ENCODE measurements around the gene CDX1.
"Not testable (repeated sequence)": the region's sequence is repeated elsewhere in the genome, so short reads cannot be mapped to it uniquely, and the experiment has no call there.

Gene CDX1

GRCh38 chr5:150224483-150225027 lies 58.0 kb downstream of the CDX1 start:
- no peak overlapping the region for H3K27ac ChIP-seq (ENCODE audit: low read depth, low read length)
- H3K9me3 ChIP-seq (ENCODE audit: control insufficient read depth, insufficient read depth, low read length), result no peaks in the 10 kb centered on the region
- no peak overlapping the region for H3K9ac ChIP-seq (ENCODE audit: low read depth, low read length)
- no peaks in the 10 kb centered on the region for H3K4me1 ChIP-seq (ENCODE audit: control insufficient read depth, insufficient read depth, low read length)
- no peaks in the 10 kb centered on the region for H3K36me3 ChIP-seq (ENCODE audit: control insufficient read depth, insufficient read depth, low read length)
- no peak overlapping the region for H3K4me3 ChIP-seq (ENCODE audit: low read depth, low read length)
- no peaks in the 10 kb centered on the region for H3K27me3 ChIP-seq (ENCODE audit: control insufficient read depth, insufficient read depth, low read length)

- Histone ChIP-seq H3K4me3 (ENCODE audit: low read depth, low read length) (no peak overlapping the region), H3K4me1 (ENCODE audit: control insufficient read depth, insufficient read depth, low read length) (no peaks in the 10 kb centered on the region), H3K9me3 (ENCODE audit: control insufficient read depth, insufficient read depth, low read length) (no peaks in the 10 kb centered on the region), H3K27ac (ENCODE audit: low read depth, low read length) (no peak overlapping the region), H3K9ac (ENCODE audit: low read depth, low read length) (no peak overlapping the region), H3K27me3 (ENCODE audit: control insufficient read depth, insufficient read depth, low read length) (no peaks in the 10 kb centered on the region), H3K36me3 (ENCODE audit: control insufficient read depth, insufficient read depth, low read length) (no peaks in the 10 kb centered on the region)
These were observed 60.5 kb downstream of the CDX1 start for GRCh38 chr5:150227036-150227435.

GRCh38 chr5:150227606-150228273 lies 61.2 kb downstream of the CDX1 start:
- no peak overlapping the region for H3K27ac ChIP-seq (ENCODE audit: low read depth, low read length)

GRCh38 chr5:150229571-150229970 lies 63.0 kb downstream of the CDX1 start:
- no peaks in the 10 kb centered on the region for H3K4me1 ChIP-seq (ENCODE audit: control insufficient read depth, insufficient read depth, low read length)
- H3K27me3 ChIP-seq (ENCODE audit: control insufficient read depth, insufficient read depth, low read length), result no peaks in the 10 kb centered on the region
- no peak overlapping the region for H3K4me3 ChIP-seq (ENCODE audit: low read depth, low read length)
- no peak overlapping the region for H3K27ac ChIP-seq (ENCODE audit: low read depth, low read length)
- H3K9me3 ChIP-seq (ENCODE audit: control insufficient read depth, insufficient read depth, low read length), result no peaks in the 10 kb centered on the region
- no peaks in the 10 kb centered on the region for H3K36me3 ChIP-seq (ENCODE audit: control insufficient read depth, insufficient read depth, low read length)
- no peak overlapping the region for H3K9ac ChIP-seq (ENCODE audit: low read depth, low read length)

More at GRCh38 chr5:150227606-150228273, 61.2 kb downstream of the CDX1 start:
- H3K4me3 ChIP-seq (ENCODE audit: low read depth, low read length), result no peak overlapping the region
- H3K9me3 ChIP-seq (ENCODE audit: control insufficient read depth, insufficient read depth, low read length), result no peaks in the 10 kb centered on the region
- H3K4me1 ChIP-seq (ENCODE audit: control insufficient read depth, insufficient read depth, low read length), result no peaks in the 10 kb centered on the region
- no peak overlapping the region for H3K9ac ChIP-seq (ENCODE audit: low read depth, low read length)
- no peaks in the 10 kb centered on the region for H3K36me3 ChIP-seq (ENCODE audit: control insufficient read depth, insufficient read depth, low read length)
- H3K27me3 ChIP-seq (ENCODE audit: control insufficient read depth, insufficient read depth, low read length), result no peaks in the 10 kb centered on the region

- Histone ChIP-seq H3K4me1 (ENCODE audit: control insufficient read depth, insufficient read depth, low read length) (no peaks in the 10 kb centered on the region), H3K36me3 (ENCODE audit: control insufficient read depth, insufficient read depth, low read length) (no peaks in the 10 kb centered on the region)
These were observed 64.3 kb downstream of the CDX1 start for GRCh38 chr5:150230842-150231241.

GRCh38 chr5:150233706-150234105 lies 67.1 kb downstream of the CDX1 start:
- H3K4me1 ChIP-seq (ENCODE audit: control insufficient read depth, insufficient read depth, low read length); H3K36me3 ChIP-seq (ENCODE audit: control insufficient read depth, insufficient read depth, low read length); H3K9ac ChIP-seq (ENCODE audit: low read depth, low read length); H3K4me3 ChIP-seq (ENCODE audit: low read depth, low read length); H3K27me3 ChIP-seq (ENCODE audit: control insufficient read depth, insufficient read depth, low read length); H3K9me3 ChIP-seq (ENCODE audit: control insufficient read depth, insufficient read depth, low read length); H3K27ac ChIP-seq (ENCODE audit: low read depth, low read length): not testable (repeated sequence)

More at GRCh38 chr5:150230842-150231241, 64.3 kb downstream of the CDX1 start:
- no peak overlapping the region for H3K4me3 ChIP-seq (ENCODE audit: low read depth, low read length)
- no peak overlapping the region for H3K27ac ChIP-seq (ENCODE audit: low read depth, low read length)
- no peaks in the 10 kb centered on the region for H3K27me3 ChIP-seq (ENCODE audit: control insufficient read depth, insufficient read depth, low read length)
- H3K9ac ChIP-seq (ENCODE audit: low read depth, low read length), result no peak overlapping the region
- no peaks in the 10 kb centered on the region for H3K9me3 ChIP-seq (ENCODE audit: control insufficient read depth, insufficient read depth, low read length)

Data from HUES48 (cell line).